GM18520 (cell line): ENCODE measurements around the gene RAC2.

Source experiments
- ATAC-seq: cut with Tn5 transposase; IDR thresholded peaks from one replicate; pipeline ENCODE4 v1.9.1; 2021; ENCODE audit not compliant: unreplicated experiment

RAC2 gene

GRCh38 chr22:37192204-37192603, 51.9 kb downstream of the RAC2 start:
- no peak for ATAC-seq

- ATAC-seq = no peak
Measured at GRCh38 chr22:37190262-37190780, 53.7 kb downstream of the RAC2 start.

- ATAC-seq = no peak
Measured at GRCh38 chr22:37188901-37189466, 55.1 kb downstream of the RAC2 start.

DNA sequence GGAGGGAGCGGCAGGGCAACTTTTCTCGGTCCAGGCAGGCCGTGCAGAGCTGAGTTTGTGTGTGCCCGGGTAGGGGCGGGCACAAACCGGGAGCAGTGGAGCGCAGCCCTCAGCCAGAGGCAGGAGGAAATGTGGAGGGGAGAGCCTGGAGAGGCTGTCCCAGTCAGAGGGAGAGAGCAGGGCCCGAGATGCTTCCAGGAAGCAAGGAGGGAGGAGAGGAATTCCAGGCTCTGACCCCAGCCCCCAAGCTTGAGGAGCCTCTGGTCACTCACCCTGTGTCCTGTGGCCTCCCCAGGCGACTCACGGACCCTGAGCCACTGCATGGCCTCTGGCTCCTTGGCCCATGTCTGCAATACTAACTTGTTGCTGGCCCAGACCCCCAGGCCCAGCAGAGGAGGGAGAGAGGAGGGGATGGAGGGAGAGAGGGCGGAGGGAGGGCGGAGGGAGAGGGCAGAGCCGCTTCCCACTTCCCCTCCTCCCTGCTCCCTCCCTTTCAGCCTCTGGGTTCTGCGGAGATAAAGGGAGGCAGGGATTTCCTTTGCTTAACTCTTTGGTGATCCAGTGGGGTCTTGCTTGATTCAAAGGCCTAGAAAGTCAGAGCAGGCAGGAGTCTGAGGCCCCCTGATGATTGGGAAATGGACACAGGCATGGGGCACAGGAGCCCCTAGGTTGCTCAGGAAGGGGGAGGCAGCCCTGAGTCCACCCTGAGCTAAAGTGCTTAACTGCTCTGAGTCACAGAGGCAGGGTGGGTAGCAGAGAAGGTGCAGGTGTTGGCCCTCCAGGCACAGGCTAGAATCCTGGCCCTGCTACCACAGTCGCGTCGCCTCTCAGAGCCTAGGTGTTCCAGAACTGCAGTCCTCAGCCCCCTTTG, 55.9 kb downstream of the RAC2 start, which contains the start of gene C1QTNF6:
Gene C1QTNF6, minus strand, starts transcription at position 357 of the 871 bp plus-strand sequence. Its CDS starts 34 bp downstream, at position 323.
- ATAC-seq = no peak

GRCh38 chr22:37187552-37187890, 56.5 kb downstream of the RAC2 start:
- no peak for ATAC-seq

GRCh38 chr22:37186997-37187522, 57.0 kb downstream of the RAC2 start:
- no peak for ATAC-seq

DNA sequence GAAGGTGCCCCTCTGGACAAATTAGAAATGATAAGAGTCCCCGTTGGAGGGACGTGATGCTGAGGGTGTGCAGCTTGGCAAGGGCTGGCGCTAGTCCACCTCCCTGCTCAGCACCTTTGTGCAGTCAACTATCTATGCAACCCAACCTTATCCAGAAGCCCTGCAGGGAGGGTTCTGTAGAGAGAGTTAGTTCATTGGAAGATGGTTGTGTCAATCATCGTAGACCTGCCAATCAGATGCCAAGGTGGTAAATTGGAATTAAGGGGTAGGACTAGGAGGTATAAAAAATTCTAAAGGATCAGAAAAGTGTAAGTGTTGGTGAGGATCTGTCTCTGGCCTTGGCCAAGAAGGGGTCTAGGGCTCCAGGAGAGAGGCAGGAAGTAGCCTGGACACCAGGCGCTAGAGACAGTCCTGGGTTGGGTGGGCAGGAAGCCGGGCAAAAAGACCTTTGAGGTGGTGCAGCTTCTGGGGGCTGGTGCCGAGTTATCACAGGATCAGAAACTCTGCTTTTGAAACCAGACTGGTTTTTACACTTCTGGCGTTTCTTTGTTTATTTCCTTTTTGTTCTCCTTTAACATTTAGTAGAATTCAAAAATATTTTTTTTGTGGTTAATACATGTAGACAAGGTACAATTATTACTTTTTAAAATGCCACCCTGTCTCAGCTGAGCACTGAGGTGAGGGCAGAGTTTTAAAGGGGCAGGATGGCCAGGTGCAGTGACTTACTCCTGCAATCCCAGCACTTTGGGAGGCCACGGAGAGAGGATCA, 57.7 kb downstream of the RAC2 start:
- no peak for ATAC-seq

DNA sequence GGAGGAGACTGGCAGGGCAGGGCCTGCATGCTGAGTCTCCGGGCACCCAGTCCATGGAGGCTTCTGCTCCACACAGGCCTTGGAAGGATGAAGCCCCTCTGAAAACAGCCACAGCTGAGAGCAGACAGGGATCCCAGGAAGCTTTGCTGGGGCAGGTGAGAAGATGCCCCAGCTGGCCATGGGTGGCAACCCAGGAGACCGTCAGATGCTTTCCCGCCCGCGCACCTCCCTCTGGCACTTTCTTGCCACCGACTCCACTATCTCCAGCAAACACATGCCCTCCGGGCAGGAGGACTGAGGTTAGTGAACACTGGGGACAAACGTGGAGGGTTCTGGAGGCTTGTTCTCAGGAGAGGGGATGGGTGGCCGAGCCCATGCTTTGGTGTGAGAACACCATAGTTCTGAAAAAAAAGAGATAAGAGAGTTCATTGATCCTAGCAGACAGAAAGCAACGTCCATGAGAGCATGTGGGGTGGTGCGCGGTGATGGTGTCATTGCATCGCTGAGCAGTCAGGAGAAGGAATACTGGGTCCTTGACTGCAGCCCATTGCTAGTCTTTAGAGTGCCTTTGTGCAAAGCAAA, 58.3 kb downstream of the RAC2 start:
- no peak for ATAC-seq

DNA sequence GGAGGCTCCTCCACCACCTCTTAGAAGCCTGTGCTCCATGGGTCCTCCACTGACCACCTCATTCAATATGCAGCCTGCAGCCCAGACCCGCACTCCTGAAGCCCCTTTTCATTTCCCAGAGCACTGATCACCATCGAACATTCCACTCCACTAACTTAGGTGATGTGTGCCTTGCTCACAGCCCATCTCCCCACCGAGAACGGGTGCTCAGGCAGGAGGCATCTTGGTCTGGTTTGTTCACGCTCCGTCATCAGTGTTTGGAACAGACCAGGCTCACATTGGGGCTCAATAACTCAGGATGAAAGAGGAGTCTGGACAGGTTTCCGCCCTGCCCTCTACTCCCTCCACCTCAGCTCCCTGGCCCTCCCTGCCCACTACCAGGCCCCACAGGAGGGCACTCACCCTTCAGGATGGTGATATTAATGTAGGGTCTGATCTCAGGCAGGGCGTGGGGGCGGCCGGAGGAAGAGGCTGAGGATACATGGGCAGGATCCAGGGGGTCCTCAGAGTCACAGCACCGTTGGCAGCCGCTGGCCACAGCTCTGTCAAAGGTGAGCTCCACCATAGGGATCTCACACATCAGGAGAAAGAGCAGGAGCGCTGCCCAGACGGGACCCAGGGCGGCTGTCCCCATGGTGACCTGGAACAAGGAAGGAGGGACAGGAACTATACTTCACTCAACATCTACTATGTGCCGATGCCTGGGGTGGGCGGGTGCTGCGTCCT, 59.1 kb downstream of the RAC2 start:
- no peak for ATAC-seq

GRCh38 chr22:37184380-37184755, 59.7 kb downstream of the RAC2 start:
- ATAC-seq = no peak

GRCh38 chr22:37183432-37184379, 60.4 kb downstream of the RAC2 start:
- ATAC-seq = no peak

DNA sequence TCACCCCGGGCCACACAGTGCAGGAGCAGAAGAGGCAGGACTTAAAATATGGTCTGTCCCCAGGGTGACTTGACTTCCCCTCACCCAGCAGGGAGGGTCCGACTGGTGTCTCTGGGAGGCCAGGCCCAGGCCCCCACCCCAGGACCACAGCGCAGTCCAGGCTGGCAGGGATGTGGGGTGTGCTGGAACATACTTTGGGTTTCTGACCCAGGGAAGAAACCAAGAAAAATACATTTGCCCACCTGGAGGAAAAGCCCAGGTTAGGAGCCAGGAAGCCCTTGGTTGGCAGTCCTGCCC, 61.2 kb downstream of the RAC2 start:
- no peak for ATAC-seq

- no peak for ATAC-seq
Measured at GRCh38 chr22:37182101-37182948, 61.7 kb downstream of the RAC2 start.

GRCh38 chr22:37181681-37182080, 62.4 kb downstream of the RAC2 start:
- ATAC-seq = no peak

- ATAC-seq = no peak
Measured at GRCh38 chr22:37180531-37181231, 63.4 kb downstream of the RAC2 start.

DNA sequence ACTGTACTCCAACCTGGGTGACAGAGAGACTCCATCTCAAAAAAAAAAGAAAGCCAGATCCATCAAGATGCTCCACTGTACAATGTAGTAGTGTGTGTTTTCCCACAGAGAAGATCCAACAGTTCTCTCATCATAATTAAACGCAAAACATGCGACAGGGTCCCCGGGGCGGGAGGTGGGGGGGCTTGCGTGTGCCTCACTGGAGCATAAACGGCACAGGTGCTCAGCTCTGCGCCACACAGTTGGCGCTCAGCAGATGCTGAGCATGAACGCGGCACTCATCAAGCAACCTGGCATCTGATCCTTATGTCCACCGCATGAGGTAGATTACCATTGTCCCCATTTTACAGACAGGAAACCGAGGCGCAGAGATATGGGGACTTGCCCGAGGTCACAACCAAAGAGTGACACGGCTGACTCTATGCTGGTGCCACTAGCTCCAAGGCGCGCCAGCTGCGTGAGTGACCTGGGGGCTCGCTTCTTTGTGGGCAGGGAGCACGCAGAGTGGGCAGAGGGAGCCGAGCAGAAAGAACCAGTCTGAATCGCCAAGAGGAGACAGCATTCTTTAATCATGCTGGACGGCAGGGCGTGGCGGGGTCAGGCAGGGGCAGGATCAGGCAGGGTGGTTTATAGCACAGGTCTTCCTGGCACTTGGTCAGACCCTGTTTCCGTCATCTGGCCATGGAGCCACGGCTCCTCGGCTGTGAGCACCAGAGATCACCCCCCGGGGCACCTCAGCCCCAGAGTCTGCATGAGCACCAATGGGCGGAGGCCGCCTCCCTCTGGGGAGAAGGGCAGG, 64.2 kb downstream of the RAC2 start:
- ATAC-seq = no peak

DNA sequence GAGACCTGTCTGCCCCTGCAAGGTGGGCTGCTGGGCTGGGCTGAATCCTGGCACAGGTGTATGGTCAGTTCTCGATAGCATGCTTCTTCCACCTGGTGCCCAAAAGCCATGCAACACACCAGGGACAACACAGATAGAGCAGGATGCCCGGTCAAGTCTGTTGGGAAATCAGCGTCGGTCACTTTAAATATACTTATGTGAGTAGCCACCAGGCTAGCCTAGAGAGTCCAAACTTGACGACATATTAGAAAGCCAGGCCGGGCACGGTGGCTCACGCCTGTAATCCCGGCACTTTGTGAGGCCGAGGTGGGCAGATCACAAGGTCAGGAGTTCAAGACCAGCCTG, 65.0 kb downstream of the RAC2 start:
- ATAC-seq = no peak
